H1 (cell line): Measurements from ENCODE around the gene TC2N. TPM values are rescaled to one million over a fixed set of nuclear protein-coding genes. Genes with fewer than 3 reads are reported as not detected.

Source experiments
- CTCF ChIA-PET: fragments of 300-600 bp; sonication (Branson Sonifier 250); formaldehyde crosslinking; loops from one replicate; lab custom pipeline; 2021; ENCODE audit not compliant: partially characterized antibody; lab: Charles Lee
- POLR2A ChIA-PET: fragments of 300-600 bp; sonication (Branson Sonifier 250); formaldehyde crosslinking; loops from one replicate; lab custom pipeline; 2021; ENCODE audit warnings: inconsistent platforms; ENCODE audit not compliant: partially characterized antibody; lab: Charles Lee
- DNase-seq, 2 experiments: peaks; one replicate each; pipeline versions ENCODE4 v3.0.0 to v3.0.0-alpha.2; 2010 to 2022; ENCODE audit warnings: low spot score in 2 of 2, low read depth in 1 of 2, mixed read lengths in 1 of 2
- FAIRE-seq: peaks from 2 replicates; lab custom pipeline; 2011; peaks lifted over from hg19 to GRCh38; lab: Jason Lieb, UNC
- H2AFZ ChIP-seq: 2 replicates; pipeline ENCODE4 v1.8.1; 2012; ENCODE audit warnings: low read length, inconsistent platforms
- H2AK5ac ChIP-seq: 2 replicates; pipeline ENCODE4 v1.6.1; 2013; ENCODE audit warnings: low read depth, low read length
- H2BK120ac ChIP-seq: replicated peaks from 2 replicates; pipeline ENCODE3; 2013; ENCODE audit warnings: low read depth, low read length, inconsistent platforms
- H2BK12ac ChIP-seq: 2 replicates; pipeline ENCODE4 v1.6.1; 2013; ENCODE audit warnings: low read depth, low read length
- H2BK15ac ChIP-seq: 2 replicates; pipeline ENCODE4 v1.6.1; 2013; ENCODE audit warnings: low read length
- H2BK20ac ChIP-seq: 2 replicates; pipeline ENCODE4 v1.6.1; 2013; ENCODE audit warnings: low read length
- H2BK5ac ChIP-seq: 2 replicates; pipeline ENCODE4 v1.6.1; 2013; ENCODE audit warnings: low read depth, low read length
- H3K14ac ChIP-seq: 2 replicates; pipeline ENCODE4 v1.6.1; 2013; ENCODE audit warnings: inconsistent platforms; ENCODE audit not compliant: insufficient read length
- H3K18ac ChIP-seq: 2 replicates; pipeline ENCODE4 v1.6.1; 2013; ENCODE audit warnings: low read length; ENCODE audit errors: extremely low read depth
- H3K23ac ChIP-seq: 2 replicates; pipeline ENCODE4 v1.6.1; 2013; ENCODE audit warnings: inconsistent platforms; ENCODE audit not compliant: insufficient read length
- H3K23me2 ChIP-seq: 2 replicates; pipeline ENCODE4 v1.6.1; 2013; ENCODE audit warnings: low read depth, low read length
- H3K27ac ChIP-seq: 2 replicates; pipeline ENCODE4 v1.6.1; 2011; ENCODE audit warnings: low read depth, low read length, inconsistent platforms
- H3K27me3 ChIP-seq, 4 experiments: replicated peaks in 1 of 4; 1 replicate in 1 of 4; 2 replicates in 3 of 4; pipeline versions ENCODE4 v1.6.1 to v1.8.1; 2011 to 2013; ENCODE audit warnings: low read length in 3 of 4, mild to moderate bottlenecking in 3 of 4, inconsistent platforms in 2 of 4, mixed read lengths in 2 of 4, moderate library complexity in 1 of 4; ENCODE audit not compliant: control insufficient read depth in 3 of 4, insufficient read depth in 3 of 4; ENCODE audit errors: extremely low read depth in 1 of 4
- H3K36me3 ChIP-seq, 4 experiments: 2 replicates each; pipeline versions ENCODE4 v1.6.1 to v1.8.1; 2011 to 2013; ENCODE audit warnings: mild to moderate bottlenecking in 4 of 4, low read length in 3 of 4, moderate library complexity in 2 of 4, control low read depth in 1 of 4, inconsistent platforms in 1 of 4; ENCODE audit not compliant: insufficient read depth in 4 of 4, control insufficient read depth in 2 of 4
- H3K4ac ChIP-seq: replicated peaks from 2 replicates; pipeline ENCODE3; 2013; ENCODE audit warnings: low read length, low read depth, mixed read lengths, inconsistent platforms; ENCODE audit not compliant: insufficient read length
- H3K4me1 ChIP-seq, 4 experiments: replicated peaks in 1 of 4; 1 replicate in 1 of 4; 2 replicates in 3 of 4; pipeline versions ENCODE4 v1.6.1 to v1.8.1; 2011 to 2013; ENCODE audit warnings: low read length in 3 of 4, inconsistent platforms in 2 of 4, mixed read lengths in 1 of 4; ENCODE audit not compliant: insufficient read depth in 4 of 4, control insufficient read depth in 3 of 4
- H3K4me2 ChIP-seq, 2 experiments: 2 replicates each; pipeline versions ENCODE4 v1.6.1 to v1.8.1; 2011 to 2013; ENCODE audit warnings: low read depth in 2 of 2, low read length in 2 of 2, control low read depth in 1 of 2, inconsistent platforms in 1 of 2, mild to moderate bottlenecking in 1 of 2; ENCODE audit not compliant: insufficient read depth in 1 of 2
- H3K4me3 ChIP-seq, 4 experiments: fragments of 200-600, 300-600 bp in 1 of 4; sonication (generic), shearing (Covaris generic), sonication (Bioruptor Twin) in 1 of 4; 2 replicates each; pipeline versions ENCODE4 v1.5.1 to v1.8.1; 2011 to 2016; ENCODE audit warnings: low read length in 4 of 4, low read depth in 3 of 4, control low read depth in 2 of 4, inconsistent platforms in 2 of 4, mild to moderate bottlenecking in 2 of 4, mixed read lengths in 1 of 4, moderate library complexity in 1 of 4; ENCODE audit not compliant: insufficient read depth in 2 of 4; ENCODE audit errors: extremely low read depth in 1 of 4
- H3K56ac ChIP-seq: replicated peaks from 2 replicates; pipeline ENCODE3; 2013; ENCODE audit warnings: low read depth, mild to moderate bottlenecking, mixed read lengths, low read length, inconsistent platforms; ENCODE audit not compliant: insufficient read length
- H3K79me1 ChIP-seq: 2 replicates; pipeline ENCODE4 v1.6.1; 2013; ENCODE audit warnings: low read depth, low read length, control low read depth
- H3K79me2 ChIP-seq, 2 experiments: 2 replicates each; pipeline versions ENCODE4 v1.6.1 to v1.8.1; 2012 to 2013; ENCODE audit warnings: low read length in 2 of 2, mild to moderate bottlenecking in 2 of 2, inconsistent platforms in 1 of 2; ENCODE audit not compliant: insufficient read depth in 2 of 2, control insufficient read depth in 1 of 2
- H3K9ac ChIP-seq, 4 experiments: replicated peaks in 1 of 4; 1 replicate in 1 of 4; 2 replicates in 3 of 4; pipeline versions ENCODE4 v1.6.1 to v1.8.1; 2011 to 2013; ENCODE audit warnings: low read depth in 3 of 4, low read length in 3 of 4, control low read depth in 2 of 4, mild to moderate bottlenecking in 2 of 4, moderate library complexity in 2 of 4, inconsistent platforms in 1 of 4; ENCODE audit errors: extremely low read depth in 1 of 4
- H3K9me3 ChIP-seq, 2 experiments: 2 replicates each; pipeline versions ENCODE4 v1.6.1 to v1.8.1; 2012 to 2013; ENCODE audit warnings: mild to moderate bottlenecking in 2 of 2, moderate library complexity in 2 of 2, control low read depth in 1 of 2, inconsistent platforms in 1 of 2, low read depth in 1 of 2, low read length in 1 of 2, mixed read lengths in 1 of 2; ENCODE audit not compliant: insufficient read depth in 2 of 2
- H4K20me1 ChIP-seq, 2 experiments: replicated peaks in 1 of 2; 2 replicates each; pipeline versions ENCODE3 to v1.8.1; 2011 to 2013; ENCODE audit warnings: inconsistent platforms in 2 of 2, low read length in 2 of 2, mild to moderate bottlenecking in 1 of 2; ENCODE audit not compliant: insufficient read depth in 2 of 2, control insufficient read depth in 1 of 2
- H4K5ac ChIP-seq: 2 replicates; pipeline ENCODE4 v1.6.1; 2013; ENCODE audit warnings: low read length, low read depth, mixed read lengths, inconsistent platforms; ENCODE audit not compliant: insufficient read length
- H4K8ac ChIP-seq: 2 replicates; pipeline ENCODE4 v1.8.0; 2013; ENCODE audit warnings: mild to moderate bottlenecking, moderate library complexity, low read length, inconsistent platforms; ENCODE audit not compliant: insufficient read depth; ENCODE audit errors: extremely low read depth
- H4K91ac ChIP-seq: replicated peaks from 2 replicates; pipeline ENCODE3; 2013; ENCODE audit warnings: low read length, mixed read lengths, inconsistent platforms; ENCODE audit not compliant: insufficient read length
- HDAC6 ChIP-seq: IDR thresholded peaks from one replicate; pipeline ENCODE4 v1.7.1; 2012; ENCODE audit warnings: low read depth, mild to moderate bottlenecking, inconsistent platforms, low read length, moderate library complexity
- WGBS, 2 experiments: shearing (Covaris generic) in 1 of 2; methylation state at CpG; one replicate each; pipeline versions ENCODE4 v1.1.6 to v1.1.7; 2013 to 2015; ENCODE audit warnings: low lambda C conversion rate in 2 of 2, mixed read lengths in 2 of 2, inconsistent platforms in 1 of 2, low coverage in 1 of 2, missing lambda C conversion rate in 1 of 2; ENCODE audit not compliant: insufficient replicate concordance in 2 of 2, insufficient coverage in 1 of 2, insufficient read length in 1 of 2; ENCODE audit errors: extremely low coverage in 1 of 2, missing lambda C conversion rate in 1 of 2; 5-methylcytosine and 5-hydroxymethylcytosine counted together
- polyA plus RNA-seq, 7 experiments: library from polyadenylated mRNA; depleted of rRNA in 3 of 7; stranded (reverse) in 5 of 7; unstranded in 2 of 7; fragments of >200 nt in 5 of 7; fragments of 200-250 nt in 2 of 7; gene quantifications; 1 replicate in 5 of 7; 2 replicates in 1 of 7; 4 replicates in 1 of 7; pipeline versions ENCODE4 v1.2.1 to v1.2.3, GENCODE V29; 2011 to 2013; ENCODE audit warnings: missing spikeins in 2 of 7, mixed read lengths in 2 of 7
- total RNA-seq: library from RNA; stranded (reverse); fragmentation: NEBNext Ultra II Directional; extraction: Animal tissue kit (Norgen Biotek cat#: 25700); gene quantifications from 2 replicates; pipeline ENCODE4 v1.2.1, GENCODE V29; 2021

The TC2N gene
- total and polyA plus RNA-seq, 2 of the 8 experiments (the other 6 are each of a cell fraction or from before 2014, with no cell fraction given): 9.7 to 36.2 TPM

DNA sequence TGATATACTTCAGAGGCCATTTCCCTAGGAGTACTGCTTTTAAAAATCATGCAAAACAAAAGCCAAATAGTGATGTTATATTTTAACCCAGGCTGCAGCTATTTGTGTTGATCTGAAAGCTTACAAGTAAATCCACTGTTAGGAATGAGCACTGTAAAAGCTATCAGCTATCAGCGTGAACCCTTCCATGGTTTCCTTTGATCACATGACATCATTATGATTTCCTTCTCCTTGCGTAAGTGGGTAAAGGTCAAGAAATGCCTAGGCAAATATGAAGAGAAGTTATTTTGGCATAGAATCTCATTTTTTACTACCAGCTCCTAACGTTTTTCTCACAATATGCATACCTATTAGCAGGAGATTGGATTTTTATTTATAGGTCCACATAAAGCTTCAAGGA, 86.9 kb downstream of the TC2N start:
- FAIRE-seq: no peak
- no peak for TF ChIP-seq HDAC6

More for the DNA sequence above, 86.9 kb downstream of the TC2N start:
- Histone ChIP-seq H4K20me1 (no peaks in the 10 kb centered on the region), H3K79me2 (no peaks in the 10 kb centered on the region), H3K27me3 (no peaks in the 10 kb centered on the region), H2AK5ac (no peak overlapping the region), H3K56ac (no peak overlapping the region), H2BK120ac (no peak overlapping the region), H4K8ac (no peak overlapping the region), H3K9ac (no peak overlapping the region), H3K23me2 (no peaks in the 10 kb centered on the region), H3K4me3 (no peak overlapping the region), H3K9me3 (no peaks in the 10 kb centered on the region), H3K4me2 (no peak overlapping the region), H3K79me1 (no peaks in the 10 kb centered on the region), H4K91ac (no peak overlapping the region), H2AFZ (no peak overlapping the region), H3K36me3 (peaks cover 0 to 4% (median 0%) of the 10 kb centered on the region in 4 experiments; a peak in 1 of 8 replicates), H3K23ac (no peak overlapping the region), H3K14ac (no peak overlapping the region), H2BK5ac (no peak overlapping the region), H2BK12ac (no peak overlapping the region), H3K27ac (no peak overlapping the region), H3K18ac (no peak overlapping the region), H2BK20ac (no peak overlapping the region), H4K5ac (no peak overlapping the region), H3K4ac (no peak overlapping the region), H2BK15ac (no peak overlapping the region), H3K4me1 (no peaks in the 10 kb centered on the region)
- WGBS, 2 experiments: 90% methylated on average over 3 of the region's 3 CpGs; no CpG with 5 or more reads in 1 of the 2 experiments
- DNase-seq: no peak
- ChIA-PET CTCF (interaction anchor here (1.4 kb wide), 1 partner anchor 116 kb away, joined by 4 read pairs; no protein-coding TSS in a partner anchor), POLR2A (no interaction called here)
